GM13977 (cell line): ENCODE measurements around the gene ACTN2.

Source experiments
- DNase-seq: peaks from one replicate; pipeline ENCODE4 v3.0.0; 2012; ENCODE audit warnings: low spot score
- in situ Hi-C: fragments of 300-500 bp; cut with MboI; formaldehyde crosslinking; loops from one replicate; pipeline ENCODE4 v1.12.0; 2022; ENCODE audit warnings: low sequenced_read_pairs, low pct_unique_long_range_greater_than_20kb, mixed read lengths, inconsistent platforms; ENCODE audit not compliant: unreplicated experiment
- TF ChIP-seq, protein P1 (sequence below): IDR thresholded peaks from 2 replicates; pipeline ENCODE4 v1.5.1; 2012; ENCODE audit warnings: mild to moderate bottlenecking, control low read depth; ENCODE audit not compliant: insufficient read depth; ENCODE audit errors: extremely low read depth, missing control alignments

The ACTN2 gene

DNA sequence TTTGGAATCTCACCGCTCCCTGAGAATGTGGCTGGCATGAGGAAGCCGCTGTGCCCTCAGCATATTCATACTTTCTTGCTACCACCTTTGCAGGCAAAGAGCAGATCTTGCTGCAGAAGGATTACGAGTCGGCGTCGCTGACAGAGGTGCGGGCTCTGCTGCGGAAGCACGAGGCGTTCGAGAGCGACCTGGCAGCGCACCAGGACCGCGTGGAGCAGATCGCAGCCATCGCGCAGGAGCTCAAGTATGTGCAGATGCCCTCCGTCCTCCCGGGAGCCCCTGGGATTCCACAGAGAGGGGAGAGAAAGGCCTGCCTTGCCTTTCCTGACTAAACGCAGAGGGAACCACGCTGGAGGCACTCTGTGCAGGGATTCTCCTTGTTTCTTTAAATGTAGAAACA is 58.2 kb downstream of the ACTN2 start:
- TF ChIP-seq, protein P1, sequence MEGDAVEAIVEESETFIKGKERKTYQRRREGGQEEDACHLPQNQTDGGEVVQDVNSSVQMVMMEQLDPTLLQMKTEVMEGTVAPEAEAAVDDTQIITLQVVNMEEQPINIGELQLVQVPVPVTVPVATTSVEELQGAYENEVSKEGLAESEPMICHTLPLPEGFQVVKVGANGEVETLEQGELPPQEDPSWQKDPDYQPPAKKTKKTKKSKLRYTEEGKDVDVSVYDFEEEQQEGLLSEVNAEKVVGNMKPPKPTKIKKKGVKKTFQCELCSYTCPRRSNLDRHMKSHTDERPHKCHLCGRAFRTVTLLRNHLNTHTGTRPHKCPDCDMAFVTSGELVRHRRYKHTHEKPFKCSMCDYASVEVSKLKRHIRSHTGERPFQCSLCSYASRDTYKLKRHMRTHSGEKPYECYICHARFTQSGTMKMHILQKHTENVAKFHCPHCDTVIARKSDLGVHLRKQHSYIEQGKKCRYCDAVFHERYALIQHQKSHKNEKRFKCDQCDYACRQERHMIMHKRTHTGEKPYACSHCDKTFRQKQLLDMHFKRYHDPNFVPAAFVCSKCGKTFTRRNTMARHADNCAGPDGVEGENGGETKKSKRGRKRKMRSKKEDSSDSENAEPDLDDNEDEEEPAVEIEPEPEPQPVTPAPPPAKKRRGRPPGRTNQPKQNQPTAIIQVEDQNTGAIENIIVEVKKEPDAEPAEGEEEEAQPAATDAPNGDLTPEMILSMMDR = no peak
- DNase-seq = no peak
- in situ Hi-C loops = no loop called here

DNA sequence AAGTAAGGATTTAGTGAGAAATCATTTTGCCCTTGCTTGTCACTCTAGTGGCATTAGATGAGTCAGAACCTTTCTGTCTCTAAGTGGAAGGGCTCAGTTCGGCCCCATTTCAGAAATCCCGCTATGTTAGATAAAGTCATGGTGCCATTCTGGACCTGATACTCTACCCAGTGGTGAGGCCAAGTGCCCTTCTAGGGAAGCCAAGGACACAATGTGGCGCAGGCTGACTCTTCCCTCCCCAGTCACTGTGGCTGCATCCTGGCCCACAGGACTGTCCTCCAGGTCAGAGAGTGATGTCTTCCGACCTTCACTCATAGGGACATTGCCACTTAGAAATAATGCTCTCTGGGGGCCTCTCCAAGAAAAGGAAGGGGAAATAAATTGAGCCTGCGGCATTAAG is 60.5 kb downstream of the ACTN2 start:
- DNase-seq = no peak
- TF ChIP-seq, protein P1 = no peak
- in situ Hi-C loops = no loop called here

DNA sequence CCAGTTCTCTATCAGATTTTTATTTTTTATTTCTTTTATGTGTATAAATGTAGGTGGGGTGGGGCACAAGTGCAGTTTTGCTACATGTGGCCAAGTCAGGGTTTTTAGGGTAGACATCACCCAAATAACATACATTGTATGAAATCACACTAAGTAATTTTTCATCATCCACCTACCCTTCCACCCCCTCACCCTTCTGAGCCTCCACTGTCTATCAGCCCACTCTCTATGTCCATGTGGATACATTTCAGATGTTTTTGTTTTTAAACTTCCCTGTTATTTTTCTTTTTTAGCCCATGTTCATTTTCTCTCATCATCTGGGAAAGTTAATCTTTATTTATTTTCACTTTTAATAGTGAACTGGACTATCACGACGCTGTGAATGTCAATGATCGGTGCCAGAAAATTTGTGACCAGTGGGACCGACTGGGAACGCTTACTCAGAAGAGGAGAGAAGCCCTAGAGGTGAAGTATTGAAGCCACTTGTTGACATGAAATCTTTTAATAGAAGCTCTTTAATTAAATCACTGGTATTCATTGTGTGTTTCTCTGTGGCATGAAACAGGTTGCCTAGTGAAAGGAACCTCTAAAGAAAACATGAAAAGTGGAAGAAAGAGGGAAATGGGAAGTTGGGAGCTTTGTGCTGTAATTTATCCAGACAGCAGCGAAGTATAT is 61.1 kb downstream of the ACTN2 start:
- TF ChIP-seq, protein P1 = no peak
- in situ Hi-C loops = no loop called here

DNA sequence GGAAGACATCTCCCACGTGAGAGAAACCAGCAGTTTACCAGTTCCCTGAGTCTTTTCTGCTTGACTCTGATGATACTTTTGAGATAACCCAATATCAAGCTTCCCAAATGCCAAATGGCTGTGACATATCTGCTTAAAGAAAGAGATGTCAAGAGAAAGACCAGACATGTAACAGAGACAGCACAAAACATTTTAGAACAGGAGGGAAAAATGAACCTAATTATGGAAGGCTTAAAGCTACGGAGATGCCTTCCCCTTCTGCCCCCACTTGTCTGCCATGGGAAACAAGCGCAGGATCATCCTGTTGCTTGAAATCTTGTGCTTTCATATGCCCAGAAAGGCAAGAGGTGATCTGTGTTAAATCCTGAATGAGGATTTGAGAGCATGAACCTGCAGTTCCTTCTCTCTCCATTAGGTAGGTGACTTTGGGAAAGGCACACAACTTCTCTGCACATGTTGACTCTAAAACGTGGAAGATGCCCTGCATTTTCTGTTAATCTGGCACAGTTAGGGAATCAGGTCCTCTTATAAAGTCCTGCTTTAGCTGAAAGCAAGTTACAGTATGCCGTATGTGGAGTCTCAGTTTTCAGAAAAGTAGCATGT is 62.1 kb downstream of the ACTN2 start:
- TF ChIP-seq, protein P1 = no peak
- no peak for DNase-seq
- in situ Hi-C loops = no loop called here

More for the DNA sequence above, 61.1 kb downstream of the ACTN2 start:
- no peak for DNase-seq

DNA sequence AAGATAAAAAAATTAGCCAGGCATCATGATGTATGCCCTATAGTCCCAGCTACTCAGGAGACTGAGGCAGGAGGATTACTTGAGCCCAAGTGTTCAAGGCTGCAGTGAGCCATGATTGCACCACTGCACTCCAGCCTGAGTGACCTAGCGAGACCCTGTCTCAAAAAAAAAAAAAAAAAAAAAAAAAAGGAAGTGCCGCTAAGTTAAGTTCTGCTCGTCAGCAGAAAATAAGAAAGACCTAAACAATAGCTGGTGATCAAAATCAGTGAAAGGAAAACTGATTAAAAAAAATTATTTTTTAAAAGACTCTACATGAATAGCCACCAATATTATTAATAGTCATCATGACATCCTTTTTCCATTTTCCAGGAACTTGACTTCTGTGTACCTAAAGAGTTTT is 64.6 kb downstream of the ACTN2 start:
- no peak for DNase-seq
- TF ChIP-seq, protein P1 = no peak
- in situ Hi-C loops = no loop called here

DNA sequence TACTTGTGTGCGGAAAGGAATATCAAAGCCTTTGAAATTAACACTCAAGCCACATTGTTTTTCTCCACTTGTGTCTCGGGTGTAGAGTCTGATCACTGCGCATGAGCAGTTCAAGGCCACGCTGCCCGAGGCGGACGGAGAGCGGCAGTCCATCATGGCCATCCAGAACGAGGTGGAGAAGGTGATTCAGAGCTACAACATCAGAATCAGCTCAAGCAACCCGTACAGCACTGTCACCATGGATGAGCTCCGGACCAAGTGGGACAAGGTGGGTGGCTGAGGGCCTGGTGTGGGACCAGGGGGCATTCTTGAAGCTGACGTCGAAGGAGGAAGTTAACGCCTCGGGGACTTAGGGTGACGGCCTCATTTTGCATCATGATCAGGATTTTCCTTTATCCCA is 65.1 kb downstream of the ACTN2 start:
- TF ChIP-seq, protein P1 = no peak
- in situ Hi-C loops = no loop called here
- no peak for DNase-seq
